ENCODE measurements around the gene ERCC6.

GRCh38 chr10:49528977-49529506, 9.9 kb downstream of the ERCC6 start:
- TF ChIP-seq CTCF (IDR thresholded peaks at IDR 0.05) (no peak), POLR2A (IDR thresholded peaks at IDR 0.05) (no peak), EP300 (IDR thresholded peaks at IDR 0.05) (no peak)

All from tibial nerve (tissue), 4 donors.